Measurements from ENCODE around the gene SSRP1.
A peak's percentile ranks its signal among the peaks of the same experiment; 100 is the strongest.

DNA sequence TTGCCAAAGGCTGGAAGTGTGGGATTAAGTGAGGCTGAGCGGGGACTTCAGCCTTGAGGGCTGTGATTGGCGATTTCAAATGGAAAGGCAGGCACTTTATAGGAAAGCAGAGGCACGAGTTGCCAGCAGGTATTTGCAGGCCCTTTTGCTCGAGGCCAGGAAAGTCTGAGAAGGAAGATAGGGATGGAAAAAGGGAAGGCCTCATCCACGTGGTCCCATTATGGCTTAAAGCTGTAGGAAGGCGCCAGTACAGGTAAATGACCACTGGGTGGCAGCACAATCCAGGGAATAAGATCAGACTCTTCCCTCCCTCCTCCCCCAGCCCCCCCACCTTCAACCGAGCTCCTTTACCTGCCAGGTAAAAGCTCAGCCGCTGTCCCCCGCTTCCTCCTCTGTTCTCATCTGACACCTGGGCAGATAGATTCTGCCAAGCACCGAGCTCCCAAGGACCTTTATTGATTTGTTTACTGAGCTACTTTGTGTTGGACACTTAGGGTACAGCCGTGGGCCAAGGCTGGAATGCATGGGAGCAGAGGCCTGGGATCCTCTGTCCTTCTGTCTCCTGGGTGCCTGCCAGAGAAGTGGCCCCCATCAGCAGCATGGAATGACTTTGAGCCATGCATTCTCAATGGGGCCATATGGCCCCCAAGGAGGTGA, 10.0 kb upstream of the SSRP1 start:
- TF ChIP-seq, protein P1, sequence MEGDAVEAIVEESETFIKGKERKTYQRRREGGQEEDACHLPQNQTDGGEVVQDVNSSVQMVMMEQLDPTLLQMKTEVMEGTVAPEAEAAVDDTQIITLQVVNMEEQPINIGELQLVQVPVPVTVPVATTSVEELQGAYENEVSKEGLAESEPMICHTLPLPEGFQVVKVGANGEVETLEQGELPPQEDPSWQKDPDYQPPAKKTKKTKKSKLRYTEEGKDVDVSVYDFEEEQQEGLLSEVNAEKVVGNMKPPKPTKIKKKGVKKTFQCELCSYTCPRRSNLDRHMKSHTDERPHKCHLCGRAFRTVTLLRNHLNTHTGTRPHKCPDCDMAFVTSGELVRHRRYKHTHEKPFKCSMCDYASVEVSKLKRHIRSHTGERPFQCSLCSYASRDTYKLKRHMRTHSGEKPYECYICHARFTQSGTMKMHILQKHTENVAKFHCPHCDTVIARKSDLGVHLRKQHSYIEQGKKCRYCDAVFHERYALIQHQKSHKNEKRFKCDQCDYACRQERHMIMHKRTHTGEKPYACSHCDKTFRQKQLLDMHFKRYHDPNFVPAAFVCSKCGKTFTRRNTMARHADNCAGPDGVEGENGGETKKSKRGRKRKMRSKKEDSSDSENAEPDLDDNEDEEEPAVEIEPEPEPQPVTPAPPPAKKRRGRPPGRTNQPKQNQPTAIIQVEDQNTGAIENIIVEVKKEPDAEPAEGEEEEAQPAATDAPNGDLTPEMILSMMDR (conservative IDR thresholded peaks at IDR 0.05; ENCODE audit: low read depth, low read length) = peak; percentile 66
- no peak for TF ChIP-seq POLR2A (IDR thresholded peaks at IDR 0.05; ENCODE audit: low read depth, low read length)
- no peak for TF ChIP-seq CEBPB (IDR thresholded peaks at IDR 0.05; ENCODE audit: low read depth, low read length)
- TF ChIP-seq SMC3 (IDR thresholded peaks at IDR 0.05; ENCODE audit: low read depth, low read length) = peak; percentile 55
- peak; percentile 63 for TF ChIP-seq MAZ (IDR thresholded peaks at IDR 0.05; ENCODE audit: borderline replicate concordance, low read depth, low read length)
- TF ChIP-seq MAFK (IDR thresholded peaks at IDR 0.05; ENCODE audit: low read depth, low read length) = no peak
- TF ChIP-seq RAD21 (IDR thresholded peaks at IDR 0.05; ENCODE audit: low read length) = peak; percentile 80
